HG03432 (cell line): Measurements from ENCODE around the gene USP21.
"Not testable (repeated sequence)": the region's sequence is repeated elsewhere in the genome, so short reads cannot be mapped to it uniquely, and the experiment has no call there.

ENCODE experiments used
- ATAC-seq: cut with Tn5 transposase; IDR thresholded peaks from one replicate; pipeline ENCODE4 v1.9.1; 2021; ENCODE audit warnings: mild to moderate bottlenecking, moderate library complexity; ENCODE audit not compliant: unreplicated experiment

The USP21 gene, protein sequence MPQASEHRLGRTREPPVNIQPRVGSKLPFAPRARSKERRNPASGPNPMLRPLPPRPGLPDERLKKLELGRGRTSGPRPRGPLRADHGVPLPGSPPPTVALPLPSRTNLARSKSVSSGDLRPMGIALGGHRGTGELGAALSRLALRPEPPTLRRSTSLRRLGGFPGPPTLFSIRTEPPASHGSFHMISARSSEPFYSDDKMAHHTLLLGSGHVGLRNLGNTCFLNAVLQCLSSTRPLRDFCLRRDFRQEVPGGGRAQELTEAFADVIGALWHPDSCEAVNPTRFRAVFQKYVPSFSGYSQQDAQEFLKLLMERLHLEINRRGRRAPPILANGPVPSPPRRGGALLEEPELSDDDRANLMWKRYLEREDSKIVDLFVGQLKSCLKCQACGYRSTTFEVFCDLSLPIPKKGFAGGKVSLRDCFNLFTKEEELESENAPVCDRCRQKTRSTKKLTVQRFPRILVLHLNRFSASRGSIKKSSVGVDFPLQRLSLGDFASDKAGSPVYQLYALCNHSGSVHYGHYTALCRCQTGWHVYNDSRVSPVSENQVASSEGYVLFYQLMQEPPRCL

GRCh38 chr1:161159087-161159912, at the start of gene USP21:
Gene USP21 (plus strand): TSS chr1:161159500. CDS start chr1:161160641, 1,141 bp downstream.
- ATAC-seq, result peak; percentile 85

GRCh38 chr1:161111117-161111516, 48.2 kb upstream of the USP21 start:
- ATAC-seq, result no peak

DNA sequence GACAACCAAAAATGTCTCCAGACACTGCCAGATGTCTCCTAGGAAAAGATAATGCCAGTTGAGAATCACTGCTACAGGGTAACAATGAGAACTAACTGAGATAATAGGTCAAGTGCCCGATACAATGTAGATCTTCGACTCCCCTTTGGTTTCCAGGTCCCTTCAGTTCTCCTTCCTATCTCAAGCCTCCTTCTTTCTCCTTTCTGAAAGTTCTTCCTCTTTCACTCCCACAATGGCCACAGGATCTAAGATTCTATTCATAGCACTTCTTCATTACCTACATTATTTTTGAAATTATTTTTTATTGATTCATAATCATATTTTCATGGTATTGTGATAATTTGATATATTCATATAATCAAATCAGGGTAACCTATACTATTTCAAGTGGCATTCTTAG, 47.8 kb upstream of the USP21 start:
- no peak for ATAC-seq

- ATAC-seq, result no peak
Observed at GRCh38 chr1:161113915-161114314, 45.4 kb upstream of the USP21 start.

DNA sequence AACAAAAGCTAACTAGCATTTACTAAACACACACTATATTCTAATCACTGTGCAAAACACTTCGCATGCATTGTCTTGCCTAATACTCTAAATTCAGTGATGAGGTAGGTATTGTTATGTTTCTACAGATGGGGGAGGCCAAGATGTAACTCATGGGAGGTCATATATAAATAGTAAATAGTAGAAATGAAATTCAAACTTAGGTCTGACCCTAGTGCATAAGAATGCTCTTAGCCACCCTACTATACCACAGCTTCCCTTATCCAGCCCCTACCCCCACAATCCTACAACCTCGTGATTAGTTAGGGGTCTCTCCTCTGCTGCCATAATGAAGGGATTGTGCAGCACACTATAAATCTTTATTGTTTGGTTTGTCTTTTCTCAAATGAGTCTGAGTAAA, 44.7 kb upstream of the USP21 start:
- ATAC-seq, result no peak

- ATAC-seq, result no peak
Observed at GRCh38 chr1:161115132-161115711, 44.1 kb upstream of the USP21 start.

DNA sequence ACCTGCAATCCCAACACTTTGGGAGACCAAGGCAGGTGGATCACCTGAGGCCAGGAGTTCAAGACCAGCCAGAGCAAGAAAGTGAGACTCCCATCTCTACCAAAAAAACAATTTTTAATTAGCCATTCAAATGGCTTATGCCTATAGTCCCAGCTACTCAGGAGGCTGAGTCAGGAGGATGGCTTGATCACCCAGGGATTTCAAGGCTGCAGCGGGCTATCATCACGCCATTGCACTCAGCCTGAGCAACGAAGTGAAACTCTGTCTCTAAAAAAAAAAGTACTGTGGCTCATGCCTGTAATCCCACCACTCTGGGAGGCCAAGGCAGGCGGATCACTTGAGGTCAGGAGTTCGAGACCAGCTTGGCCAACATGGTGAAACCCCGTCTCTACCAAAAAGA, 43.3 kb upstream of the USP21 start:
- not testable (repeated sequence) for ATAC-seq

DNA sequence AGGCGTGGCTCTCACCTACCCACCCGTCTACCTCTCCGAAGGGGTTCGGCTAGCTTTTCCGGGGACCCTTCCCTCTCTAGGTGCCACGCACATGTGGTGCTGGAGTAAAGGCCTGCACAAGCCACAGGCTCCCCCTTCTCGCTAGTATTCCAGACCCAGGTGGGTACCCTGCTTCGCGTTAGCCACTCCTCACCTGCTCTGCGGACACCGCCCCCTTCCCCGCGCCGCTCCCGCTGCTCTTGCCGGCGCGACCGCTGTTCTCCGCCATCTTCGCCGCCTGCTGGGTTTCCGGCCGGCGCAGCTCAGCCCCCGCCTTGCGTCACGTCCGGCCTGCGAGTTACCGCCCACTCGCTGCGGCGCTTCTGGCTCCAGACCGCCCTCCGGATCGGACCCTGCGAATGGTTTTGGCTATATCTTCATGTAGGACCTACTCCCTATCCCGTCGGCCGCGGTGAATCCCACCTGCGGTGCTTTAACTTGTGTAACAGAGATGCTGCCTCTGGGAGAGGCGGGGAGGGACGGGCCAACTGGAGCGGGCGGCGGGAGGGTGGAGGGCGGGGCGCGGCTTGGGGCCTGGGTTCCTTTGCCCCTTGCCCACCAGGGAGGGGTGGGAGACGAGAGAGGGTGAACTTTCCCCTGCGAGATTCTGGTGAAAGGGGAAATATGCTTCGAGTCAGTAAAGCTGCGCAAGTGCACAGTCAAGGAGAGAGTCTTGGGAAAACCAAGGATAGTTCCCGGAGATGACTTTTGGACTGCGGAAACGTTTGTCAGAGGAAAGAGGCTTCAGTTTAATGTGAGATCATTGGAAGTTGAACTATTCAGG, 41.3 kb upstream of the USP21 start, which contains the start of the genes NIT1 and PFDN2:
TSS of gene NIT1 (plus strand) at position 347 of the 823 bp plus-strand sequence. CDS start at position 419, 72 bp downstream.
TSS of gene PFDN2 (minus strand) at position 279 of the 823 bp plus-strand sequence. CDS start at position 268, 11 bp downstream.
- peak; percentile 86 for ATAC-seq

DNA sequence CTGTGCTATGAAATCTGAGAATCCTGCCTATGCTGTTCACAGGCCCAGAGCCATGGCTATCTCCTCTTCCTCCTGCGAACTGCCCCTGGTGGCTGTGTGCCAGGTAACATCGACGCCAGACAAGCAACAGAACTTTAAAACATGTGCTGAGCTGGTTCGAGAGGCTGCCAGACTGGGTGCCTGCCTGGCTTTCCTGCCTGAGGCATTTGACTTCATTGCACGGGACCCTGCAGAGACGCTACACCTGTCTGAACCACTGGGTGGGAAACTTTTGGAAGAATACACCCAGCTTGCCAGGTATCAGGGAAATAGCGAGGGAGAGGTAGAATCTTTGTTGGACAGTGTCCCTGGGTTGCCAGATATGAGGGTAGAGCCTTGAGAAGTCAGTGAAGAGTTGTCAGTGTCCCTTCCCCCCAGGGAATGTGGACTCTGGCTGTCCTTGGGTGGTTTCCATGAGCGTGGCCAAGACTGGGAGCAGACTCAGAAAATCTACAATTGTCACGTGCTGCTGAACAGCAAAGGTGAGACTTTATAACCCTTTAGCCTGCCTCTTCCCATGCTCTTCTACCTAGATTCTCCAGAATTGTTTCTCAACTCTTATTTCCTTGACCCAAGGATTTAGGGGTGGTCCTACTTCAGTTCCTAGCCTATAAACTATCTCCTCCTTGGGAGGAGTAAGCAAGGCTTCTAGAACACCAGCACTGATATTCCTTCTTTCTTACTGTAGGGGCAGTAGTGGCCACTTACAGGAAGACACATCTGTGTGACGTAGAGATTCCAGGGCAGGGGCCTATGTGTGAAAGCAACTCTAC, 40.0 kb upstream of the USP21 start:
- ATAC-seq, result peak; percentile 57

DNA sequence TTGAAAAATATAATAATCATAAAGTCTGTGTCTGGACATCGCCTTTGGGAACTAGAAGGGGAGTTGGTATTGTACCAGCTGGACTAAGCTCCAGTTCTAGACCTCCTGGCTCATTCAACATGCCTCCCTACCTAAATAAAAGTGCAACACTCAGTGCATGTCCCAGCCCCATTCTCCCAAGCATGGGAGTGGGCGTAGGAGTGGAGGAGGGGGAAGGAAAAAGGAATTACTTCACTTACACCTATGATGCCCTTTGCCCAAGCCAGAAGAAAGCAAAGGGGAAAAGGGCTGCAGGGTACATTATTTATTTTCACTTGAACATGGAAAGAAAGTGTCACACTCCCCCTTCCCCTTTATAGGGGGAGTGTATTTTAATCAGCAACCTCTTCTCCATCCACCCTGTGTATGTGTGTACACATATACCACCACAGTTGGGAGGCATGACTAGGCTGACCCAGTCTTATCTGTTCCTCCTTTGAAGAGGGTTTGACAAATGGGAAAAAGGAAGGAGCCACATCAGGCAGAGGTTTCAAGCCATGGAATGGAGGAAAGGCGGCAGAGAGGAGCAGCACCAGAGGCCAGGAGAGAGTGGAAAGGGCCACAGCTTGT, 38.2 kb upstream of the USP21 start:
- no peak for ATAC-seq

GRCh38 chr1:161121834-161122233, 37.5 kb upstream of the USP21 start:
- no peak for ATAC-seq

DNA sequence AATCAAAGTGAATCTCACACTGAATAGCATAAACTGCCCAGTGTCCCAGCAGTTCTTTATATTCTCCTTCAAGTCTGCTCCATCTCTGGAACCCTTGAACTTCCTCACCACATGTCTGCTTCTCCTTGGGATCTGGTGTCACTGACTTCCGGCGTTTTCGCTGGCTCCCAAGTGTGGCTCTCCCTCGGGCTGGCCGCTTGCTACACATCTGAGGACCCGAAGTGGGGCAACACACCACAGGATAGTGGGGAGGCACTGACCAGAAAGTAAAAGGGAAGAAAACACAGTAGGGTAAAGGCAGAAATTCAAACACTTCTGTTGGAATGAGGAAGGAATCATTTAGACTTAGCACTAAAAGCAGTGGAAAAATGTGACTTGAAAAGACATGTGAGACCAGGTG, 36.3 kb upstream of the USP21 start:
- no peak for ATAC-seq

- no peak for ATAC-seq
Observed at GRCh38 chr1:161127649-161128048, 31.7 kb upstream of the USP21 start.

DNA sequence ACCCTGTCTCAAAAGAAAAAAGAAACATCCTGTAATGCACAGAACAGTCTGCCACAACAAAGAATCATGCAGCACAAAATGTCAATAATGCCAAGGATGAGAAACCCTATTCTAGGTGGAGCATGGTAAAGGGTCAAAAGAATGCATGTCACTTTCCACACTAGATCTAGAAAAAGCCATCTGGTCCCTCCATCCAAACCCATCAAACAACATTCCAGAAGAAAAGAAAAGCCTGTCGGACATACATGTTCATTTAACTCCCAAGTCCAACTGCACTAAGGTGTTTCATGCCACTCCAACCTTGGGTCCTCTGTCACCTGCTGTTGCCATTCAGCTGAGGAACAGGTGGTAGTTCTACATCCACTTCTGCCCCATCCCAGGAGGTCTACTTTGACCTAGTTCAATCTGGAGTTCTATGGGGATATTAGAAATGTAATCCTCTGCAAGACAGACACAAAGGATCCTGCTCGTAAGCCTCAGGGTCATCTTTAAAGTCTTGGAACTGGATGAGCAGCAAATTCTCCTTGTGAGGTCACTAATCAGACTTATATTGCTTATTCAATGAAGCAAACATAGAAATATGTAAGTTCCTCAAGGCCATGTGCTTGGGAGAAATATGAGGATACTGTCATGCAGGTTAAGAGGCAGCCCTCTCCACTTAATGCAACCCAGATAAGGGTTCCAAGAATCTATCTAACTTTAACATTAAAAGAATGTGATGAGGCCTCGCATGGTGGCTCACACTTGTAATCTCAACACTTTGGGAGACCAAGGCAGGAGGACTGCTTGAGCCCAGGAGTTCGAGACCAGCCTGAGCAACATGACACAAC, 30.5 kb upstream of the USP21 start:
- no peak for ATAC-seq

GRCh38 chr1:161130266-161130665, 29.0 kb upstream of the USP21 start:
- no peak for ATAC-seq

GRCh38 chr1:161131523-161132409, 27.5 kb upstream of the USP21 start:
- no peak for ATAC-seq
